ENCODE data around the gene DLGAP3.

DNA sequence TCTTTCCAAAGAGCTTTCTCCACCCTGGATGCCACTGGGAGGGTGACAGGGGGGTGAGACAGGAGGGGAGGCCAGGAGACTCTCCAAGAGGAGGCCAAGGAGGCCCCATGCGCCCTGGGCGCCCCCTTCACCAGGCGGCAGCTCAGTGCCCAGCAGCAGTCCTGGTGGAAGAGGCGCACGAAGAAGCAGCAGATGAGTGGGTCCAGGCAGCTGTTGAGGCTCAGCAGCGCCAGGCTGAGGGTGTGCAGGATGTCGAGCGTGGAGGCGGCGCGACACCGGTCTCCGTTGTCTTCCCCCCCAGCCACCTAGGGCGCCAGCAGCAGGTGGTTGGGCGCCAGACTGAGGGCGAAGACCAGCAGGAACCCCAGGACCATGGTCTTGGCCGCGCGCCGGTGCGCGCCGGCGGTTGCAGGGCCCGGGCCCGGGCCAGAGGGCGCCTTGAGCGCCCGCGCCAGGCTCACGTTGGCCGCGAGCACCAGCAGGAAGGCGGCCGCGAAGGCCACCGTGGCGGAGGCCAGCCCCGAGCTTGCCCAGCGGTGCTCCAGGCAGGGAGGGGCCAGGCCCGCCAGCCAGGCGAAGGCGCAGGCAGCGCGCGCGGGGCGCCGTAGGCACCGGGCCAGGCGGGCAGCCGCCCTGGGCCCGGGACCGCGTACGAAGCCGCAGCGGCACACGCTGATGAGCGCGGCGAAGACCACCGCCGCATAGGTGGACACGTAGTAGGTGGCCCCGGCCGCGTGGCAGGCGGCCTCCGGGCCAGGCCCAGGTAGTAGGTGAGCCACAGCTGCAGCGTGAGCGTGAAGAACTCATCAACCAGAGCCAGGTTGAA lies 47.1 kb upstream of the DLGAP3 start:
- TF ChIP-seq, protein P1, sequence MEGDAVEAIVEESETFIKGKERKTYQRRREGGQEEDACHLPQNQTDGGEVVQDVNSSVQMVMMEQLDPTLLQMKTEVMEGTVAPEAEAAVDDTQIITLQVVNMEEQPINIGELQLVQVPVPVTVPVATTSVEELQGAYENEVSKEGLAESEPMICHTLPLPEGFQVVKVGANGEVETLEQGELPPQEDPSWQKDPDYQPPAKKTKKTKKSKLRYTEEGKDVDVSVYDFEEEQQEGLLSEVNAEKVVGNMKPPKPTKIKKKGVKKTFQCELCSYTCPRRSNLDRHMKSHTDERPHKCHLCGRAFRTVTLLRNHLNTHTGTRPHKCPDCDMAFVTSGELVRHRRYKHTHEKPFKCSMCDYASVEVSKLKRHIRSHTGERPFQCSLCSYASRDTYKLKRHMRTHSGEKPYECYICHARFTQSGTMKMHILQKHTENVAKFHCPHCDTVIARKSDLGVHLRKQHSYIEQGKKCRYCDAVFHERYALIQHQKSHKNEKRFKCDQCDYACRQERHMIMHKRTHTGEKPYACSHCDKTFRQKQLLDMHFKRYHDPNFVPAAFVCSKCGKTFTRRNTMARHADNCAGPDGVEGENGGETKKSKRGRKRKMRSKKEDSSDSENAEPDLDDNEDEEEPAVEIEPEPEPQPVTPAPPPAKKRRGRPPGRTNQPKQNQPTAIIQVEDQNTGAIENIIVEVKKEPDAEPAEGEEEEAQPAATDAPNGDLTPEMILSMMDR (IDR thresholded peaks at IDR 0.05) = no peak
- no peak for TF ChIP-seq POLR2A (IDR thresholded peaks at IDR 0.05)
